PC-9 (cell line): Measurements from ENCODE around the gene SLC25A1. TPM values are rescaled to one million over a fixed set of nuclear protein-coding genes. Genes with fewer than 3 reads are reported as not detected.

Source experiments
- BruUV-seq: library from RNA; stranded (reverse); fragments of 400-500 nt; replicated peaks from 2 replicates; lab custom pipeline; 2021; lab: Mats Ljungman, UMichigan
- CTCF ChIA-PET: fragments of 300-600 bp; sonication (Branson Sonifier 250); formaldehyde crosslinking; loops from one replicate; lab custom pipeline; 2022; ENCODE audit warnings: antibody characterized with exemption; lab: Charles Lee
- POLR2A ChIA-PET: fragments of 300-600 bp; sonication (Branson Sonifier 250); formaldehyde crosslinking; loops from one replicate; lab custom pipeline; 2022; ENCODE audit warnings: antibody characterized with exemption; ENCODE audit not compliant: unreplicated experiment; lab: Charles Lee
- DNase-seq, 2 experiments: peaks; one replicate each; pipeline versions ENCODE4 v3.0.0 to v3.0.0-alpha.2; 2015 to 2022; ENCODE audit warnings: mixed read lengths in 1 of 2
- H2AFZ ChIP-seq: fragments of 200-600 bp; sonication (generic); 2 replicates; pipeline ENCODE4 v1.8.1; 2017; ENCODE audit warnings: antibody characterized with exemption
- H3F3A ChIP-seq: fragments of 200-600 bp; sonication (generic); 2 replicates; pipeline ENCODE4 v1.8.1; 2017; ENCODE audit warnings: antibody characterized with exemption, mild to moderate bottlenecking, low read depth; ENCODE audit not compliant: insufficient read depth
- H3K27ac ChIP-seq: fragments of 200-600 bp; sonication (generic); 2 replicates; pipeline ENCODE4 v1.6.1; 2016; ENCODE audit warnings: mixed run types
- H3K27me3 ChIP-seq: fragments of 200-600 bp; sonication (generic); 2 replicates; pipeline ENCODE4 v1.6.1; 2016; ENCODE audit warnings: low read depth, mixed run types; ENCODE audit not compliant: insufficient read depth
- H3K36me3 ChIP-seq: fragments of 200-600 bp; sonication (generic); 2 replicates; pipeline ENCODE4 v1.6.1; 2016; ENCODE audit warnings: low read depth, mixed run types
- H3K4me1 ChIP-seq: fragments of 200-600 bp; sonication (generic); replicated peaks from 2 replicates; pipeline ENCODE4 v1.6.1; 2016; ENCODE audit warnings: mixed run types; ENCODE audit not compliant: insufficient read depth
- H3K4me2 ChIP-seq: fragments of 200-600 bp; sonication (generic); 2 replicates; pipeline ENCODE4 v1.6.1; 2017; ENCODE audit warnings: mixed run types
- H3K4me3 ChIP-seq: fragments of 200-600 bp; sonication (generic); 2 replicates; pipeline ENCODE4 v1.6.1; 2016; ENCODE audit warnings: mixed run types
- H3K79me2 ChIP-seq: fragments of 200-600 bp; sonication (generic); 2 replicates; pipeline ENCODE4 v1.6.1; 2017; ENCODE audit warnings: low read depth, mixed run types
- H3K9me2 ChIP-seq: fragments of 200-600 bp; sonication (generic); 2 replicates; pipeline ENCODE4 v1.8.1; 2017; ENCODE audit warnings: mild to moderate bottlenecking; ENCODE audit not compliant: insufficient read depth
- H3K9me3 ChIP-seq: fragments of 200-600 bp; sonication (generic); 2 replicates; pipeline ENCODE4 v1.8.1; 2016; ENCODE audit warnings: low read depth; ENCODE audit not compliant: insufficient read depth
- H4K20me1 ChIP-seq: fragments of 200-600 bp; sonication (generic); 2 replicates; pipeline ENCODE4 v1.8.1; 2017; ENCODE audit not compliant: insufficient read depth
- CTCF ChIP-seq: fragments of 200-600 bp; sonication (generic); conservative IDR thresholded peaks from 2 replicates; pipeline ENCODE4 v1.6.1; 2017; ENCODE audit warnings: mixed run types, antibody characterized with exemption, mild to moderate bottlenecking, moderate library complexity
- EZH2 ChIP-seq: fragments of 200-600 bp; sonication (generic); IDR thresholded peaks from 2 replicates; pipeline ENCODE4 v1.8.0; 2017; ENCODE audit warnings: antibody characterized with exemption, low read depth
- intact Hi-C: fragments of 100-400 bp; cut with micrococcal nuclease; formaldehyde crosslinking; loops from one replicate; pipeline ENCODE4 v1.10.0; 2022; ENCODE audit not compliant: unreplicated experiment
- total RNA-seq: library from RNA; stranded (reverse); gene quantifications from 2 replicates; pipeline ENCODE4 v1.2.3, GENCODE V29; 2021

Gene SLC25A1
- total RNA-seq, 1 experiment from 2014 or later: 79.9 TPM

GRCh38 chr22:19208287-19208847, 29.8 kb upstream of the SLC25A1 start:
- Histone ChIP-seq H3K27ac (no peak overlapping the region), H3K9me3 (no peaks in the 10 kb centered on the region), H3K4me2 (no peak overlapping the region), H3K4me3 (no peak overlapping the region), H3K36me3 (no peaks in the 10 kb centered on the region), H3K4me1 (no peaks in the 10 kb centered on the region), H4K20me1 (no peaks in the 10 kb centered on the region), H3K9me2 (no peaks in the 10 kb centered on the region), H3K27me3 (no peaks in the 10 kb centered on the region), H2AFZ (no peak overlapping the region), H3K79me2 (no peaks in the 10 kb centered on the region), H3F3A (no peaks in the 10 kb centered on the region)
- no peak for DNase-seq
- no TSS peak for BruUV-seq
- no peak for TF ChIP-seq EZH2
- TF ChIP-seq CTCF: no peak
- CTCF ChIA-PET: no interaction called here
- POLR2A ChIA-PET: no interaction called here
- intact Hi-C loops: no loop called here

DNA sequence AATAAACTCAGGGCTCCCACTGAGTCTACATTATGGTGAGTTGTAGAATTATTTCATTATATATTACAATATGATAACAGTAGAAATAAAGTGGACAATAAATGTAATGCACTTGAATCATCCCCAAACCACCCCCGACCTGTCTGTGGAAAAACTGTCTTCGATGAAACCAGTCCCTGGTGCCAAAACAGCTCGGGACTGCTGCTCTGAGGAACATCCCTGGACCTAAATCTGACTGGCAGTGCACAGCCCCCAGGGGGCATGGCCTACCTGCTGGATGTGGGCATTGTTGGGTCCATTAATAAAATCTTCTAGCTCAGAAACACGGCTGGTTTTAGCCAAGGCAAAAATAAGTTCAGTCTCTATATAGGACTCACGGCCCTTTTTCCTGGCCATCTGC, 29.3 kb upstream of the SLC25A1 start:
- H3K4me3 ChIP-seq: no peak overlapping the region
- intact Hi-C loops: no loop called here
- DNase-seq: no peak
- BruUV-seq: no TSS peak
- H3K36me3 ChIP-seq: no peaks in the 10 kb centered on the region
- no peaks in the 10 kb centered on the region for H3K27me3 ChIP-seq
- H3F3A ChIP-seq: no peaks in the 10 kb centered on the region
- H3K79me2 ChIP-seq: no peaks in the 10 kb centered on the region
- no peak overlapping the region for H3K4me2 ChIP-seq
- no peak overlapping the region for H3K27ac ChIP-seq
- H3K4me1 ChIP-seq: no peaks in the 10 kb centered on the region
- no peaks in the 10 kb centered on the region for H3K9me3 ChIP-seq
- POLR2A ChIA-PET: no interaction called here
- H2AFZ ChIP-seq: no peak overlapping the region
- TF ChIP-seq EZH2 (no peak), CTCF (no peak)
- CTCF ChIA-PET: no interaction called here
- H4K20me1 ChIP-seq: no peaks in the 10 kb centered on the region
- no peaks in the 10 kb centered on the region for H3K9me2 ChIP-seq

DNA sequence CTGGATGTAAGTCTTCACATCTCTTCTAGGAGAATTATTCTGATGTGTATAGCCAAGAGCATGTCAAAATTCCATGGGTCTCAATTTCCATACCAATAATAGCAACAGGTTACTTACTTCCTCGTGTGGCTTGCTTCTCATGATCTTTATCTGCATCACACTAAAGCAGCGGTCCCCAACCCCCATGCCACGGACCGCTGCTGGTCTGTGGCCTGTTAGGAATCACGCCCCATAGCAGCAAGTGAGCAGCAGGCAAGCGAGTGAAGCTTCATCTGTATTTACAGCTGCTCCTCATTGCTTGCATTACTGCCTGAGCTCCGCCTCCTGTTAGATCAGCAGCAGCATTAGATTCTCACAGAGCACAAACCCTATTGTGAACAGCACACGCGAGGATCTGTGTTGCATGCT, 28.9 kb upstream of the SLC25A1 start:
- intact Hi-C loops: no loop called here
- POLR2A ChIA-PET: no interaction called here
- Histone ChIP-seq H3F3A (no peaks in the 10 kb centered on the region), H3K9me3 (no peaks in the 10 kb centered on the region), H3K4me1 (no peaks in the 10 kb centered on the region), H3K9me2 (no peaks in the 10 kb centered on the region), H3K27me3 (no peaks in the 10 kb centered on the region), H2AFZ (no peak overlapping the region), H3K36me3 (no peaks in the 10 kb centered on the region), H3K79me2 (no peaks in the 10 kb centered on the region), H3K27ac (no peak overlapping the region), H3K4me3 (no peak overlapping the region), H3K4me2 (no peak overlapping the region), H4K20me1 (no peaks in the 10 kb centered on the region)
- DNase-seq: no peak
- no peak for TF ChIP-seq CTCF
- TF ChIP-seq EZH2: no peak
- CTCF ChIA-PET: no interaction called here
- no TSS peak for BruUV-seq
